HG03196 (cell line): Measurements from ENCODE around the gene RNU1-3.
"Not testable (repeated sequence)": the region's sequence is repeated elsewhere in the genome, so short reads cannot be mapped to it uniquely, and the experiment has no call there.

Experiments used
- ATAC-seq: cut with Tn5 transposase; IDR thresholded peaks from one replicate; pipeline ENCODE4 v1.9.1; 2021; ENCODE audit not compliant: unreplicated experiment

The RNU1-3 gene

GRCh38 chr1:16621681-16622315 is 45.0 kb downstream of the RNU1-3 start:
- ATAC-seq, result not testable (repeated sequence)

GRCh38 chr1:16621300-16621658 is 45.5 kb downstream of the RNU1-3 start:
- no peak for ATAC-seq

GRCh38 chr1:16619803-16620501 is 46.8 kb downstream of the RNU1-3 start:
- not testable (repeated sequence) for ATAC-seq

GRCh38 chr1:16618719-16619118 is 48.0 kb downstream of the RNU1-3 start:
- no peak for ATAC-seq

GRCh38 chr1:16617778-16618580 is 48.8 kb downstream of the RNU1-3 start:
- ATAC-seq, result no peak

- no peak for ATAC-seq
These were observed 49.6 kb downstream of the RNU1-3 start for GRCh38 chr1:16617114-16617631.
